GM23338 (cell line): ENCODE results near the gene PCSK6.

ENCODE experiments used
- CREB1 ChIP-seq: fragments of 250-450 bp; sonication (Bioruptor Pico); IDR thresholded peaks from 2 replicates; pipeline ENCODE4 v1.5.0; 2020; ENCODE audit warnings: low read depth, mild to moderate bottlenecking, moderate library complexity
- EZH2 ChIP-seq: fragments of 200-600 bp; sonication (generic); IDR thresholded peaks from one replicate; pipeline ENCODE4 v1.8.0; 2017; ENCODE audit warnings: antibody characterized with exemption, mild to moderate bottlenecking, low read depth; ENCODE audit not compliant: unreplicated experiment
- EZH2phosphoT487 ChIP-seq: fragments of 200-600 bp; sonication (generic); IDR thresholded peaks from one replicate; pipeline ENCODE4 v1.8.1; 2018; ENCODE audit warnings: antibody characterized with exemption; ENCODE audit not compliant: unreplicated experiment
- NANOG ChIP-seq: IDR thresholded peaks from 2 replicates; pipeline ENCODE4 v1.6.1; 2016; ENCODE audit warnings: antibody characterized with exemption, borderline replicate concordance
- POLR2AphosphoS5 ChIP-seq: IDR thresholded peaks from 2 replicates; pipeline ENCODE4 v1.6.1; 2016; ENCODE audit warnings: antibody characterized with exemption, low read depth
- TF ChIP-seq, protein P1 (sequence below): IDR thresholded peaks from 2 replicates; pipeline ENCODE4 v1.6.1; 2016; ENCODE audit warnings: antibody characterized with exemption
- TF ChIP-seq, protein P2 (sequence below), 2 experiments: fragments of 200-600 bp in 1 of 2; sonication (generic) in 1 of 2; conservative IDR thresholded peaks; 2 replicates each; pipeline versions ENCODE4 v1.5.1 to v1.6.1; 2016 to 2017; ENCODE audit warnings: antibody characterized with exemption in 2 of 2, low read depth in 2 of 2, mild to moderate bottlenecking in 2 of 2, moderate library complexity in 1 of 2
- TF ChIP-seq, protein P3 (sequence below): IDR thresholded peaks from one replicate; pipeline ENCODE4 v1.6.1; 2018; ENCODE audit warnings: antibody characterized with exemption; ENCODE audit not compliant: unreplicated experiment

DNA sequence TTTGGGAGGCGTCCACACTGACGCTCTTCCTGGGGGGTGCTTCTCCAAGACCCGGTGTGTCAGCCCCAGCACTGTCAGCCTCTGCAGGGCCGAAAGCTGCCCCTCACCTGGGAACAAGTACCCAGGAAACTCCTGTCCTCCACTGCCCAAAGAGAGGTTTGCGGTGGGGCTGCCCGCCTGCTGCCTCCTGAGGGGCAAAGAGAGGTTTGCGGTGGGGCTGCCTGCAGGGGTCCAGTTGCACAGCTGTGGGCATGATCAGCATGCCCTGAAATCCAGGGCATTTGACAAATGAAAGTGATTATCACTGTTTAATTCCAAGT lies 179.4 kb downstream of the PCSK6 start:
- TF ChIP-seq, protein P1, sequence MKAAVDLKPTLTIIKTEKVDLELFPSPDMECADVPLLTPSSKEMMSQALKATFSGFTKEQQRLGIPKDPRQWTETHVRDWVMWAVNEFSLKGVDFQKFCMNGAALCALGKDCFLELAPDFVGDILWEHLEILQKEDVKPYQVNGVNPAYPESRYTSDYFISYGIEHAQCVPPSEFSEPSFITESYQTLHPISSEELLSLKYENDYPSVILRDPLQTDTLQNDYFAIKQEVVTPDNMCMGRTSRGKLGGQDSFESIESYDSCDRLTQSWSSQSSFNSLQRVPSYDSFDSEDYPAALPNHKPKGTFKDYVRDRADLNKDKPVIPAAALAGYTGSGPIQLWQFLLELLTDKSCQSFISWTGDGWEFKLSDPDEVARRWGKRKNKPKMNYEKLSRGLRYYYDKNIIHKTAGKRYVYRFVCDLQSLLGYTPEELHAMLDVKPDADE: no peak
- TF ChIP-seq, protein P2, sequence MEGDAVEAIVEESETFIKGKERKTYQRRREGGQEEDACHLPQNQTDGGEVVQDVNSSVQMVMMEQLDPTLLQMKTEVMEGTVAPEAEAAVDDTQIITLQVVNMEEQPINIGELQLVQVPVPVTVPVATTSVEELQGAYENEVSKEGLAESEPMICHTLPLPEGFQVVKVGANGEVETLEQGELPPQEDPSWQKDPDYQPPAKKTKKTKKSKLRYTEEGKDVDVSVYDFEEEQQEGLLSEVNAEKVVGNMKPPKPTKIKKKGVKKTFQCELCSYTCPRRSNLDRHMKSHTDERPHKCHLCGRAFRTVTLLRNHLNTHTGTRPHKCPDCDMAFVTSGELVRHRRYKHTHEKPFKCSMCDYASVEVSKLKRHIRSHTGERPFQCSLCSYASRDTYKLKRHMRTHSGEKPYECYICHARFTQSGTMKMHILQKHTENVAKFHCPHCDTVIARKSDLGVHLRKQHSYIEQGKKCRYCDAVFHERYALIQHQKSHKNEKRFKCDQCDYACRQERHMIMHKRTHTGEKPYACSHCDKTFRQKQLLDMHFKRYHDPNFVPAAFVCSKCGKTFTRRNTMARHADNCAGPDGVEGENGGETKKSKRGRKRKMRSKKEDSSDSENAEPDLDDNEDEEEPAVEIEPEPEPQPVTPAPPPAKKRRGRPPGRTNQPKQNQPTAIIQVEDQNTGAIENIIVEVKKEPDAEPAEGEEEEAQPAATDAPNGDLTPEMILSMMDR (conservative IDR thresholded peaks at IDR 0.05; ENCODE audit: low read depth in 2 of 2): no peak
- TF ChIP-seq EZH2: no peak
- TF ChIP-seq, protein P3, sequence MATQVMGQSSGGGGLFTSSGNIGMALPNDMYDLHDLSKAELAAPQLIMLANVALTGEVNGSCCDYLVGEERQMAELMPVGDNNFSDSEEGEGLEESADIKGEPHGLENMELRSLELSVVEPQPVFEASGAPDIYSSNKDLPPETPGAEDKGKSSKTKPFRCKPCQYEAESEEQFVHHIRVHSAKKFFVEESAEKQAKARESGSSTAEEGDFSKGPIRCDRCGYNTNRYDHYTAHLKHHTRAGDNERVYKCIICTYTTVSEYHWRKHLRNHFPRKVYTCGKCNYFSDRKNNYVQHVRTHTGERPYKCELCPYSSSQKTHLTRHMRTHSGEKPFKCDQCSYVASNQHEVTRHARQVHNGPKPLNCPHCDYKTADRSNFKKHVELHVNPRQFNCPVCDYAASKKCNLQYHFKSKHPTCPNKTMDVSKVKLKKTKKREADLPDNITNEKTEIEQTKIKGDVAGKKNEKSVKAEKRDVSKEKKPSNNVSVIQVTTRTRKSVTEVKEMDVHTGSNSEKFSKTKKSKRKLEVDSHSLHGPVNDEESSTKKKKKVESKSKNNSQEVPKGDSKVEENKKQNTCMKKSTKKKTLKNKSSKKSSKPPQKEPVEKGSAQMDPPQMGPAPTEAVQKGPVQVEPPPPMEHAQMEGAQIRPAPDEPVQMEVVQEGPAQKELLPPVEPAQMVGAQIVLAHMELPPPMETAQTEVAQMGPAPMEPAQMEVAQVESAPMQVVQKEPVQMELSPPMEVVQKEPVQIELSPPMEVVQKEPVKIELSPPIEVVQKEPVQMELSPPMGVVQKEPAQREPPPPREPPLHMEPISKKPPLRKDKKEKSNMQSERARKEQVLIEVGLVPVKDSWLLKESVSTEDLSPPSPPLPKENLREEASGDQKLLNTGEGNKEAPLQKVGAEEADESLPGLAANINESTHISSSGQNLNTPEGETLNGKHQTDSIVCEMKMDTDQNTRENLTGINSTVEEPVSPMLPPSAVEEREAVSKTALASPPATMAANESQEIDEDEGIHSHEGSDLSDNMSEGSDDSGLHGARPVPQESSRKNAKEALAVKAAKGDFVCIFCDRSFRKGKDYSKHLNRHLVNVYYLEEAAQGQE: no peak
- no peak for TF ChIP-seq CREB1
- no peak for TF ChIP-seq EZH2phosphoT487
- TF ChIP-seq POLR2AphosphoS5: no peak
- TF ChIP-seq NANOG: no peak
